ENCODE results near the gene CDH26. TPM values are rescaled to one million over a fixed set of nuclear protein-coding genes. Genes with fewer than 3 reads are reported as not detected.

CDH26 gene
- polyA plus RNA-seq, 3 donors from 2014 or later: not detected

DNA sequence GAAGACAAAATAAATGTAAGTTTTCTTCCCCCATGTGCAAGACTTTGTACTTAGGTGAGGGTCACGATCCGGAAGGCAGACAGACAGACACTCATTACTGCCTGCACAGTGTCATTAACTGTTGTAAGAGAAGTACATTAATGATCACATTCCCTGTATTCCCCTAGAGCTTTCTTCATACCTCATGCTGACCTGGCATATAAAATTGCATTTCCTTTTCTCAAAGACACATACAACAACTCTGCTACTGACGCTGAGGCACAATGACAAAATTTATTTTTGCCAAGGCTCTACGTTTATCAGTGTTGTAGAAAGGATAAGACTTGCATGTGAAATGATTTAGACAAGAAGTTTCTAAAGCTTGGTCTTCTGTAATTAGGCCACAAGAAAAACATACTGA, 21.8 kb upstream of the CDH26 start:
- peak overlapping the region in 1 of 5 donors; percentile 19 for H3K4me3 Mint-ChIP-seq
- H3K27me3 Mint-ChIP-seq (ENCODE audit: low read depth in 3 of 3): peaks cover 3 to 18% (median 8%) of the 10 kb centered on the region in 3 donors
- DNase-seq: no peak
- H3K4me1 Mint-ChIP-seq: peaks cover 38 to 72% of the 10 kb centered on the region in 2 donors
- no peak overlapping the region for H3K27ac Mint-ChIP-seq
- H3K9me3 Mint-ChIP-seq: no peaks in the 10 kb centered on the region
- no peaks in the 10 kb centered on the region for H3K36me3 Mint-ChIP-seq

DNA sequence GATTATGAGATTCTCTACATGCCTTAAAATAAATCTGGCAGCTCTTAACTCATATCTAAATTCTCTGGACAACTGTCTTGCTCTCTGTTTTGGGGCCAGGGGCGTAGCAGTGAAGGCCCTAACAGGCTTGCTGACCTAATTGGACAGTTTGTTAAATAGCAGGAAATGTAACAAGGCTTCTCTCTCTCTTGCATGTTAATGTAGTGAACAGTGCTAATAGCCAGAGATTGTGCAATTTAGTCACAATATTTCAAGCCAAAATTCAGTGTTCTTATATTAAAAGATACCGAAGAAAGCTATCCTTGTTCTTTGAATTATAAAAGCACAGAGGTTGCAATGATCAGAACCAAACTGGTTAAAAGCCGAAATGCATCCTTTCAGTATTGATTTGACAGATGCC, 21.1 kb upstream of the CDH26 start:
- H3K9me3 Mint-ChIP-seq: no peaks in the 10 kb centered on the region
- no peaks in the 10 kb centered on the region for H3K36me3 Mint-ChIP-seq
- peaks cover 3 to 18% (median 8%) of the 10 kb centered on the region in 3 donors for H3K27me3 Mint-ChIP-seq (ENCODE audit: low read depth in 3 of 3)
- DNase-seq: no peak
- peaks cover 38 to 74% of the 10 kb centered on the region in 2 donors for H3K4me1 Mint-ChIP-seq
- H3K27ac Mint-ChIP-seq: no peak overlapping the region
- peak overlapping the region in 1 of 5 donors; percentile 21 for H3K4me3 Mint-ChIP-seq

DNA sequence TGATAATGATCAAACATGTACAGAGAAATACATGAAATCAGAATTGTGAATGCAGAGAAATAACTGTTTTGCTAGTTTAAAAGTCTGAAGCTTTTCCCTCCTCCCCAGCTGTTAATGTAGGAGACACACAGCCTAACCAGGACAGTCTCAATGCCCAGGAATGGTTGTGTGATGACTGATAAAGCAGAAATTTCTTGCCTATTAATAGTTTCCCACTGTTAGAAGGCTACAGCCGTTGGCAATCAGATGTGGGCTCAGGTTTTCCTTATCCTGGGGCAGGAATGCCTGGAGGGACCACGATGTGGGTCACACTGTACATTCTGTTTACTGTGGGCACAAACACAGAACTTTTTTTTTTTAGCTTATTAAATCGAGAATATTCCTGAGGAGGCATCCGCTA, 20.0 kb upstream of the CDH26 start:
- DNase-seq: no peak
- H3K36me3 Mint-ChIP-seq: peaks cover 0 to 3% (median 2%) of the 10 kb centered on the region in 3 donors
- H3K9me3 Mint-ChIP-seq: no peaks in the 10 kb centered on the region
- H3K27ac Mint-ChIP-seq: peak overlapping the region in 5 of 6 donors; percentile 43 to 81 (median 78)
- H3K4me1 Mint-ChIP-seq: peaks cover 37 to 77% of the 10 kb centered on the region in 2 donors
- peak overlapping the region; percentile 80 to 93 (median 86) for H3K4me3 Mint-ChIP-seq
- H3K27me3 Mint-ChIP-seq (ENCODE audit: low read depth in 3 of 3): peaks cover 3 to 18% (median 7%) of the 10 kb centered on the region in 3 donors

DNA sequence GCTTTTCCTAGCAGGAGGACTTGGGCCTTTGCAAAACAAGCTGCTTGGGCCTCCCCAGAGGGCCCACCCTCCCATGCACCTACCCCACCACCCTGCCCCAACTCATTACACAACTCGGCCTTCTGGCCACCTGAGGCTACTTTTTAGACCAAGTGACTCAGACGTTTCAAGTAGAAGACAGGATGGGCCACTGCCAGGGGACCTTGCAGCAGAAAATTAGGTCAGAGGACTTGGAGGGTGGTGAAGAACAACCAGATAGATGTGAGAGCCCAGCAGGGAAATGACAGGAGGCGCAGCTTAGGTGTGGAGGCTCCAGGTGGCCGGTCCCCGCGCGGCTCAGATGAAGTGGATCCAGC, 19.5 kb upstream of the CDH26 start:
- Mint-ChIP-seq H3K9me3 (no peaks in the 10 kb centered on the region), H3K4me1 (peaks cover 37 to 77% of the 10 kb centered on the region in 2 donors), H3K27ac (peak overlapping the region; percentile 59 to 81 (median 77)), H3K36me3 (peaks cover 0 to 3% (median 3%) of the 10 kb centered on the region in 3 donors), H3K4me3 (peak overlapping the region; percentile 80 to 93 (median 86)), H3K27me3 (ENCODE audit: low read depth in 3 of 3) (peaks cover 3 to 15% (median 7%) of the 10 kb centered on the region in 3 donors)
- no peak for DNase-seq

DNA sequence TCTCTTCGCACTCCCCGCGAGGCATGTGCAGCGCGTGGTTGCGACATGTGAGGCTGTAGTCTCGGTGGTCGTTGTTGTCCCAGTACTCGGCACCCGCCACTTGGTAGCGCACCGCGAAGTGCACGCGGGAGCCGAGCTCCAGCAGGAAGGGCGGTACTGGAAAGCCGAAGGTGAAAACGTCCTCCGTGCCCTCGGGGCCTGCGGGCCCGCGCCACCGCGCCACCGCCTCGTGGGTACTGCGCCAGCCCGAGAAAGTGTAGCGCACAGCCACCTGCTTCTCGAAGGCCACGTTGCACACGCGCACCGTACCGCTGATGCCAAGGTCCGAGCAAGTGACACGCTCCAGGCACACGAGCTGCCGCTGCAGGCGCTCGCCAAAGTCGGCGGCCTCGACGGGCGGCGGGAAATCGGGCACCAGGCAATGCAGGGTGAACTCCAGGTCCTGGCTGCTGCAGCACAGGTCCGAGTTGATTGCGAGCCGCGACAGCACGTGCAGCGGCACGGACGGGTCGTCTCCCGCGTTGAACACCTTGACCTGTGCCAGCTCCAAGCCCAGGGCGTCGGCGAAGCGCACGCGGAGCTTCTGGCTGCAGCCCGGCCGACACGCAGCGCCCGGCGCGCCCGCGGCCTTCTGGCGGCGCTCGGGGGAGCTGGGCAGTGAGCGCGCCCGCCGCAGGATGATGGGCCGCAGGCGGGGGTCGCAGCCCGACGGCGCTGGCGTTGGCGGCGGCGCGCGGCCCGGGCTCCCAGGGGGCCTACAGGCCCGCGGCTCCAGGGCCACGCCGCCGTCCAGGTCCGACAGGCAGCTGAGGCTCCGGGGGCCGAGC, 19.0 kb upstream of the CDH26 start:
- Mint-ChIP-seq H3K4me3 (peak overlapping the region; percentile 92 to 98 (median 95)), H3K36me3 (peaks cover 3 to 9% (median 9%) of the 10 kb centered on the region in 3 donors), H3K4me1 (peaks cover 35 to 74% of the 10 kb centered on the region in 2 donors), H3K27me3 (ENCODE audit: low read depth in 3 of 3) (peaks cover 3 to 11% (median 7%) of the 10 kb centered on the region in 3 donors), H3K9me3 (no peaks in the 10 kb centered on the region), H3K27ac (peak overlapping the region in 4 of 6 donors; percentile 76 to 98 (median 79))
- no peak for DNase-seq

DNA sequence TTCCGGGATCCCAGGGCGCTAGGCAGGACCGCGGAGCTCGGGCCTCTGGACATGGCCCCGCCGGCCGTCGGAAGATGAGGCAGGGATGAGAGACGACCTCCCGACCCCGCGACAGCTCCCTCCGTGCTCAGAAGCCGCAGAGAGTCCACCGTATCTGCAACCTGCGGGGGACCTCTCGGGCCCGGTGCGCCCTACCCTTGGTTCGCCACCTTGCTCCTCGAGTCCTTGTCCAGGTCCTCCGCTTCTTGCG, 18.4 kb upstream of the CDH26 start:
- Mint-ChIP-seq H3K36me3 (peaks cover 8 to 14% (median 14%) of the 10 kb centered on the region in 3 donors), H3K4me1 (peaks cover 35 to 69% of the 10 kb centered on the region in 2 donors), H3K27ac (peak overlapping the region; percentile 81 to 98 (median 90)), H3K27me3 (ENCODE audit: low read depth in 3 of 3) (peaks cover 3 to 10% (median 7%) of the 10 kb centered on the region in 3 donors), H3K4me3 (peak overlapping the region; percentile 91 to 98 (median 95)), H3K9me3 (no peaks in the 10 kb centered on the region)
- DNase-seq: no peak

DNA sequence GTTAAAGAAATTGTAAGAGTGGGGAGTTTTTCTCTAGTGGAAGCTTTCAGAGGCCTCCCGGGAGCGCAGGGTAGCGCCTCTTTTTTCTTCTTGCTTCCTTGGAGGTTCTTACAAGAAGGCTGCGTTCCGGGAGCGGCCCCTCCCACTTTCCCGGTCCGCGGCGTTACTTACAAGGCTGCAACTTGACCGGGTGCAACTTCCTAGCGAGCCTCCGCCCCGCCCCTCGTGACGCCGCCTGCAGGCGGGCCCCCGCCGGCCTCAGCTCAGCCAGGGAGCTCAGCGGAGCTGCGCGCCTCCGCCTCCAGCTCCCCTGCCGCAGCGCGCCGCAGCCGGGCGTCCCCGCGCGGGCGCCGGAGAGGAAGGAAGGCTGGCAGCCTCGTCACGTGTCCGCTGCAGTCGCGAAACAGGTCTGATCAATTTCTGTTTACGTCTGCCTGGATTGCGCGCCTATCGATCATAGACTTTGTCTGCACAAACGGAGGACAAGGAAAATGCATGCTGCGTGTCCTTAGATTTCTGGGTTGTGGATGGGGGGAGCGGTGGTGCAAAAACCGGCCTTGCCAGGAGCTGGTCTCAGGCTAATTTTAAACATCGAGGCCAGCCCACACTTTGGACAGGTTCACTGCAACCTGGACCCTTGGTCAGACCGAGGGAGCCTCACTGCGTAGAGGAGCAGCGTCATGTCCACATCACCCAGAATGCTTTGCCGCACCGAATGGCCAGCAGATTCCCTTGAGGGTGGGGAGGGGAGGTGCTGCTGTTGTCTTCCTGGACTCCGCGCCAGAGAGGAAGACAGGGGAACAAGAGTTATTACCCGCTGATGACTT, 17.9 kb upstream of the CDH26 start, which contains the start of the genes FAM217B and PPP1R3D:
Gene FAM217B (plus strand): TSS at position 261 of the 827 bp plus-strand sequence. CDS start 3,555 bp downstream, outside the sequence.
Gene PPP1R3D (minus strand): TSS at position 177 of the 827 bp plus-strand sequence. CDS start 374 bp downstream, outside the sequence.
- Mint-ChIP-seq H3K4me3 (peak within 1 kb of the TSS; percentile 92 to 99 (median 97)), H3K27ac (peak within 1 kb of the TSS; percentile 95 to 99 (median 98)), H3K27me3 (ENCODE audit: low read depth in 3 of 3) (peaks cover 3 to 10% (median 7%) of the 10 kb centered on the region in 3 donors), H3K36me3 (peaks cover 9 to 16% (median 15%) of the 10 kb centered on the region in 3 donors), H3K4me1 (peaks cover 33 to 64% of the 10 kb centered on the region in 2 donors), H3K9me3 (no peaks in the 10 kb centered on the region)
- peak; percentile 88 to 89 (median 89) for DNase-seq

DNA sequence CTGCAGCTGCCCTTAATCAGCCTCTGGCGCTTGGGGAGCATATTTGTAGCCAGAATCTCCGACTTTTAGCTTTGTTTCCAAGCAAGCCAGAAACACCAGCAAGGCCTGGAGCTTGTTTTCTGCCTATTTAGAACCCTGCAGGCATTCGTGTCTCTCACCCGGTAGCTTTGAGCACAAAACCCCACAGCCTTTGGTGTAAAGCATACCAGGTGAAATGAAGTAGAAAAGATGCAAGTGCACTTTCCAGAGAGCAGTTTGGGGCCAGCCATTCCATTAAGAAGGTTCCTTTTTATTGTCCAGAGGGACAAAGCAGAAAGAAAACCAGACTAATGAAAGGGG, 17.3 kb upstream of the CDH26 start:
- Mint-ChIP-seq H3K9me3 (no peaks in the 10 kb centered on the region), H3K4me1 (peaks cover 33 to 58% of the 10 kb centered on the region in 2 donors), H3K4me3 (peak overlapping the region; percentile 92 to 99 (median 97))

DNA sequence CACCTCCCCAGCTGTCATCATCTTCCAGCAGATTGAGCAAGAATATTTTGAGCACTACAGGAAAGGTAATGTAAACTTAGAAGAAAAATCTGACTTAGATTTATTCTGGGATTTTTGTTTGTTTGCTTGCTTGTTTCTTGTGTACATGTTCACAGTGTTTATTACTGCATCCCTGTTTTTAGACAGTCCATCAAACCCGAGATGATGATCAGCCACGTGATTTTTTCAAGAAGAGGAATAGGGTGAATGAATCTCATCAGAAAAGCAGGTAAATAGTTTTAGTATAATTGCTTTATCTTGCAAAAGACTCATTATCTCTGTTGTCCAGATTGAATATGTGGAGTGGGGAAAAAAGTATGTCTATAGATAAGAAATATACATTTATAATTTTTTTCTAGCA, 16.0 kb upstream of the CDH26 start:
- Mint-ChIP-seq H3K4me1 (peaks cover 31 to 51% of the 10 kb centered on the region in 2 donors), H3K9me3 (no peaks in the 10 kb centered on the region), H3K27me3 (ENCODE audit: low read depth in 3 of 3) (peaks cover 3 to 10% (median 7%) of the 10 kb centered on the region in 3 donors), H3K36me3 (peaks cover 9 to 24% (median 15%) of the 10 kb centered on the region in 3 donors), H3K27ac (peak overlapping the region in 1 of 6 donors; percentile 40), H3K4me3 (peak overlapping the region in 2 of 5 donors; percentile 4 to 33)
- DNase-seq: no peak

More for the DNA sequence above, 17.3 kb upstream of the CDH26 start:
- peak overlapping the region; percentile 95 to 99 (median 98) for H3K27ac Mint-ChIP-seq
- no peak for DNase-seq
- H3K27me3 Mint-ChIP-seq (ENCODE audit: low read depth in 3 of 3): peaks cover 3 to 10% (median 7%) of the 10 kb centered on the region in 3 donors
- peaks cover 9 to 22% (median 15%) of the 10 kb centered on the region in 3 donors for H3K36me3 Mint-ChIP-seq

DNA sequence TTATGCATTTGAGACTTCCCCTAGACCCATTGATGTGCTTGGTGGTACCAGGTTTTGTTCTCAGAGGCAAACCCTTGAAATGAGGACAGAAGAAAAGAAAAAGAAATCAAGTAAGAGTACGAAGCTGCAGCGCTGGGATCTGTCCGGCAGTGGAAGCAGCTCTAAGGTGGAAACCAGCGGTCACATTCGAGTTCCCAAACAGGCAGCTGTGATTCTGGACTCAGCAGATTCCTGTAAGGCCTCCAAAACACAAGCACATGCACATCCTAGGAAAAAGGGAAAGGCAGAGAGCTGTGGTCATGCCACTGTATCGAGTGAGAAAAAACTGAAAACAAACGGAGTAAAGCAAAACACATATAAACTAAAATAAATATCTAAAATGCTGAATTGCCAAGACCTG, 13.5 kb upstream of the CDH26 start:
- peaks cover 9 to 24% (median 15%) of the 10 kb centered on the region in 3 donors for H3K36me3 Mint-ChIP-seq
- DNase-seq: no peak
- no peak overlapping the region for H3K4me3 Mint-ChIP-seq
- H3K27ac Mint-ChIP-seq: no peak overlapping the region
- H3K4me1 Mint-ChIP-seq: peaks cover 28 to 46% of the 10 kb centered on the region in 2 donors
- H3K9me3 Mint-ChIP-seq: no peaks in the 10 kb centered on the region
- H3K27me3 Mint-ChIP-seq (ENCODE audit: low read depth in 3 of 3): peaks cover 0 to 5% (median 3%) of the 10 kb centered on the region in 3 donors

DNA sequence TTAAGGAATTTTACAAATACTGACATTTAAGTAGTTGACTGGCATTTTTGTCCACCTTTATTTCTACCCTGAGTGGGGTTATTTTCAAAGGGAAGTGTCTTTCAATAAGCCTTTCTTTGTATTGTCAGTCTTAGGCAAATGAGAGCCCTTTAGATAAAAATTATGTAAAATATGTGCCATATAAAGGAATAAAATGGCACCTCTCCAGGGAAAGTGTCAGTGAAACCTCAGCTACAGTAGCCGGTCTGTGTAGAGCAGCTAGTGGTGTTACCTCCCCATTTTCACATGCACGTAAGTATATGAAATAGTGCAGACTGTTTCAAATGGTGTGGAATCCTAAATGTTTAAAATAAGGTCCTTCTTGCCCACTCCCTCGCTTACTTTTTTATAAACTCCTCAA, 13.0 kb upstream of the CDH26 start:
- Mint-ChIP-seq H3K4me3 (no peak overlapping the region), H3K36me3 (peaks cover 9 to 24% (median 15%) of the 10 kb centered on the region in 3 donors), H3K27me3 (ENCODE audit: low read depth in 3 of 3) (peaks cover 0 to 5% (median 0%) of the 10 kb centered on the region in 3 donors), H3K9me3 (no peaks in the 10 kb centered on the region), H3K4me1 (peaks cover 25 to 42% of the 10 kb centered on the region in 2 donors), H3K27ac (no peak overlapping the region)
- DNase-seq: no peak

DNA sequence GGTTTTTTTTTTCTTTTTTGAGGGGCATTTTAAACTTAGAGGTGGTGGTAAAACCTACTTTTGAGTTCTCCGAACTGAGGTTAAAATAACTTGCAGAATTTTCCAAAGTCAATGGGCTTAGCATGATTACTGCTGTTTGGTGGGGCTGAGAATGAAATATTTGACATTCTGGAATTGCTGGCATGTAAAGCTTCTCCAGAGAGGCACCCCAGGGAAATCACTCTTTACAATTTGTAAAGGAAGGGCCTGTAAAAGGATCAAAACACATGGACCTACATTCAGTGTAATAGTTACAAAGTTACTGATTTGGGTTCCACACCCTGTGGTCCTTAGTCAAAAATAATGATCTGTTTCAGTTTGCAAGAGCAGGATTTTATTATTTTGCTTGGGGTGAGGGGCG, 12.5 kb upstream of the CDH26 start:
- peaks cover 9 to 24% (median 15%) of the 10 kb centered on the region in 3 donors for H3K36me3 Mint-ChIP-seq
- H3K4me1 Mint-ChIP-seq: peaks cover 21 to 36% of the 10 kb centered on the region in 2 donors
- no peak overlapping the region for H3K4me3 Mint-ChIP-seq
- no peak for DNase-seq
- H3K27me3 Mint-ChIP-seq (ENCODE audit: low read depth in 3 of 3): peaks cover 0 to 3% (median 0%) of the 10 kb centered on the region in 3 donors
- no peak overlapping the region for H3K27ac Mint-ChIP-seq
- no peaks in the 10 kb centered on the region for H3K9me3 Mint-ChIP-seq

DNA sequence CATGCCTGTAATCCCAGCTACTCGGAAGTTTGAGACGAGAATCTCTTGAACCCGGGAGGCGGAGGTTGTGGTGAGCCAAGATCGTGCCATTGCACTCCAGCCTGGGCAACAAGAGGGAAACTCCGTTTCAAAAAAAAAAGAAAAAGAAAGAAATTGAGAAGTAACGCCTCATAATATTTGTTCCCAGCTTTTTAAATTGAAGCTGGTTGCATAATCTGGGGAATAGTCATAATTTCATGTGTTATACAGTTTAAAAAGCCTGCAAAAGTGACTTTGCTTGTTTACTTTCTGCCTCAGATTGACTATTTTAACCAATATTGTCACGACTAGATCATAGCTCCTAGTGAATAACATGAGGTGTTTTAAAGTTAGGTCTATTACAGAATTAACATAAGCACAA, 10.8 kb upstream of the CDH26 start:
- no peaks in the 10 kb centered on the region for H3K27me3 Mint-ChIP-seq (ENCODE audit: low read depth in 3 of 3)
- no peaks in the 10 kb centered on the region for H3K9me3 Mint-ChIP-seq
- no peak overlapping the region for H3K4me3 Mint-ChIP-seq
- DNase-seq: no peak
- H3K4me1 Mint-ChIP-seq: peaks cover 12 to 20% of the 10 kb centered on the region in 2 donors
- H3K27ac Mint-ChIP-seq: no peak overlapping the region
- peaks cover 9 to 24% (median 17%) of the 10 kb centered on the region in 3 donors for H3K36me3 Mint-ChIP-seq

All from immature natural killer cell (primary cell).